Effector memory CD4-positive, alpha-beta T cell (primary cell): Measurements from ENCODE around the gene MACROD2.

Source experiments
- DNase-seq, 3 donors: peaks; one replicate each; pipeline ENCODE4 v3.0.0-alpha.2; 2020
- H3K27ac ChIP-seq: 2 replicates; pipeline ENCODE4 v1.7.0; 2013; ENCODE audit warnings: mild to moderate bottlenecking, low read length, moderate library complexity; ENCODE audit not compliant: insufficient read depth, poor library complexity, severe bottlenecking
- H3K27me3 ChIP-seq: replicated peaks from 2 replicates; pipeline ENCODE4 v1.7.0; 2013; ENCODE audit warnings: mild to moderate bottlenecking, low read length; ENCODE audit not compliant: insufficient read depth, control insufficient read depth, poor library complexity, severe bottlenecking
- H3K36me3 ChIP-seq: 2 replicates; pipeline ENCODE4 v1.7.0; 2013; ENCODE audit warnings: mild to moderate bottlenecking, low read length, moderate library complexity; ENCODE audit not compliant: control insufficient read depth, insufficient read depth
- H3K4me1 ChIP-seq: 2 replicates; pipeline ENCODE4 v1.7.0; 2013; ENCODE audit warnings: low read length, mild to moderate bottlenecking; ENCODE audit not compliant: control insufficient read depth, insufficient read depth, poor library complexity, severe bottlenecking
- H3K4me3 ChIP-seq: 2 replicates; pipeline ENCODE4 v1.7.0; 2013; ENCODE audit warnings: low read length, low read depth, mild to moderate bottlenecking; ENCODE audit not compliant: insufficient read depth, poor library complexity, severe bottlenecking
- H3K9me3 ChIP-seq: 2 replicates; pipeline ENCODE4 v1.7.0; 2013; ENCODE audit warnings: mild to moderate bottlenecking, low read length, moderate library complexity; ENCODE audit not compliant: control insufficient read depth

The MACROD2 gene

DNA sequence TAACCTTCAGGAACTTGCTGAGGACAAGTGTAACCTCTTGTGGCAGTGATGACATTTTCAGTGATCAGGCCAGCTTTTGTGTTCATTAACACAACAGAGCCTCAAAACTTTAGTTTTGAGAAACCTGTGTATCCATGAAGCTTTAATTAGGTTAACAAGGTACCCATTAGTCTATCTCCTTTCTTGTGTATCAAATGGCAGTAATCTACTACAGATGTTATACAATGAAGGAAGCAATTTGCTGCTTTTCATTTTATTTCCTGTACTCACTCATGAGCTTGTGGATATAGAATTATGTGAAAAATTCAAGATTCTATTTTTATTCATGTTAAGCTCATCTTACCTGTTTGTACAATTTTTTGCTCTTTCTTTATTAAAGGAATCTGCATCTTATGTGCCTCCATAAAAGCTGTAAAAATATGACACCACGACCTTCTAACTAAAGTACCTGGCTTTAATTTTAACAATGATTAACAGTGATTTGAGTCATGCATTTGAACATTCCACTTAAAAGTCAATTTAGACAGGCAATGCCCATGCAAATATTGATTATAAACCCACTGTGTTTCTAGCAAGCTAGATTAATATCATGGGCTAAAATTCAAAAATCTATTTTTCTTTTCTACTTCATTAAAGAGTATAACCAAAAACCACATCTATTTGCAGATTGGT lies 1680.6 kb downstream of the MACROD2 start:
- Histone ChIP-seq H3K27ac (no peak overlapping the region), H3K36me3 (no peaks in the 10 kb centered on the region), H3K9me3 (no peaks in the 10 kb centered on the region), H3K4me3 (no peak overlapping the region), H3K4me1 (no peaks in the 10 kb centered on the region), H3K27me3 (no peaks in the 10 kb centered on the region)
- no peak for DNase-seq

DNA sequence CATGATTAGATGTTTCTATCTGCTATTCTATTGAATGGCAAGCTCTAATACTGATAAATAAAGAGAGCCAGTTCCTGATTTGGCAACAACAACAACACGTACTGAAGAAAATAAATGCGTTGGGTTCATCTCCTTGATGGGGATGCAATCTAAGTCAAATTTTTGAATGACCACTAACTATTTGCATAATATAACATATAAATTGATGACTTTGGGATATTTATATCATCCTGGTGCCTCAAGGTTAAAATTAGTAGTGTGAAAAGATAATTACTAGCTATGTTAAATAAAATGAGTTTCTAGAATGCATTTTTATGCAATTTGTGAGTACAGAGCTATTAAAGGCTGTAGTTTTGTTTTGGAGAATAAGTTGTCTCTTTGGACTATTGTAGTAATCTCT lies 1681.5 kb downstream of the MACROD2 start:
- no peaks in the 10 kb centered on the region for H3K27me3 ChIP-seq

GRCh38 chr20:15682690-15683089 lies 1687.4 kb downstream of the MACROD2 start:
- DNase-seq, result no peak
- no peaks in the 10 kb centered on the region for H3K9me3 ChIP-seq
- no peaks in the 10 kb centered on the region for H3K36me3 ChIP-seq
- no peaks in the 10 kb centered on the region for H3K4me1 ChIP-seq
- H3K27me3 ChIP-seq, result no peaks in the 10 kb centered on the region
- no peak overlapping the region for H3K4me3 ChIP-seq
- H3K27ac ChIP-seq, result no peak overlapping the region

More for the DNA sequence above, 1681.5 kb downstream of the MACROD2 start:
- DNase-seq, result no peak
- Histone ChIP-seq H3K36me3 (no peaks in the 10 kb centered on the region), H3K27ac (no peak overlapping the region), H3K4me3 (no peak overlapping the region), H3K9me3 (no peaks in the 10 kb centered on the region), H3K4me1 (no peaks in the 10 kb centered on the region)

DNA sequence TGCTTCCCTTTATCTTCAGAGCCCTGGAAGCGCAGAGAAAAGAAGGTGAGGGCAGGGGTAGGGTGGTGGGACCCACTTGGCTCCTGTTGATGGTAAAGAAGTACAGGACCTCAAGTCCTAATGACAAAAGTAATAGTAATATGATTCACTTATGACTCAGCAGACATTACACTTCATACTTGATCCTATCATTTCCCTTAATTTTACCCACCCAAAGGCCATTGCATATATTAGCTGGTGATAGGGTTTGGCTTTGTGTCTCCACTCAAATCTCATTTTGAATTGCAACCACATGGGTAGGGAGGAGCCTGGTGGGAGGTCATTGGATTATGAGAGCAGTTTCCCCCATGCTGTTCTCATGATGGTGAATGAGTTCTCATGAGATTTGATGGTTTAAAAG lies 1697.3 kb downstream of the MACROD2 start:
- H3K4me3 ChIP-seq, result no peak overlapping the region
- H3K4me1 ChIP-seq, result no peaks in the 10 kb centered on the region
- DNase-seq, result no peak
- no peak overlapping the region for H3K27ac ChIP-seq
- H3K9me3 ChIP-seq, result no peaks in the 10 kb centered on the region
- H3K27me3 ChIP-seq, result no peaks in the 10 kb centered on the region
- H3K36me3 ChIP-seq, result no peaks in the 10 kb centered on the region

DNA sequence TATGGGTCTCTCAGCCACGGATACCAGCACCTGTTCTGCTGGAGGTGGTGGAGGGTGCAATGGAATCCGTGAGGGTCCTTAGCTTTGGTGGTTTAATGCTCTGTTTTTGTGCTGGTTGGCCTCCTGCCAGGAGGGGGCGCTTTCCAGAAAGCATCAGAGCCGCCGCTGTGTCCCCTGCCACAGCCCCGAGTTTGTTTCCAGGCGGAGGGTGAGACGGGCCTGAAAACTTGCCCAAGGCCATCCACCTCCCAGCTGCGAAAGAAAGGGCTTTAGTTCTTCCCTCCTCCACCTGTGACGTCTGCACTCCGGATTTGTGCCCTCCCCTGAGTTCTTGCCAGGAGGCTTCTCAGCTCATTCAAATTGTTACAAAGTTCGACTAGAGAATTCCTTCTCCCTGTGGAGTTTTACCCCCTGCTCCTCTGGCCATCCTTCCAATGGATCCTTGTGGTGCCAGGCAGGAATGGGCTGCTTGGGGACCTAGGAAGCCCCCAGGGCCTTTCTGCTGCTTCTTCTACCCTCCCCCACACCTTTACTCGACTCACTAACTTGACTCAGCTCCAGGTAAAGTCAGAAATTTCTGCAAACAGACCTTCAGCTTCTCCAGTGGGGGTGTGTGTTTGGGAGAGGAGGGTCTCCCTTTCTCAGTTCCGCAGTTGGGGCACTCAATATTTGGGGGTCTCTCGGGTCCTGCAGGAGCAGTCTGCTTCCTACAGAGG lies 1704.3 kb downstream of the MACROD2 start:
- Histone ChIP-seq H3K27ac (no peak overlapping the region), H3K9me3 (no peaks in the 10 kb centered on the region), H3K4me3 (no peak overlapping the region), H3K4me1 (no peaks in the 10 kb centered on the region), H3K36me3 (no peaks in the 10 kb centered on the region), H3K27me3 (no peaks in the 10 kb centered on the region)
- no peak for DNase-seq

- Histone ChIP-seq H3K36me3 (no peaks in the 10 kb centered on the region), H3K9me3 (no peaks in the 10 kb centered on the region), H3K27me3 (no peaks in the 10 kb centered on the region), H3K27ac (no peak overlapping the region), H3K4me1 (no peaks in the 10 kb centered on the region), H3K4me3 (no peak overlapping the region)
- no peak for DNase-seq
Measured at GRCh38 chr20:15700147-15700765, 1704.9 kb downstream of the MACROD2 start.

GRCh38 chr20:15702161-15702560 lies 1706.8 kb downstream of the MACROD2 start:
- Histone ChIP-seq H3K36me3 (no peaks in the 10 kb centered on the region), H3K9me3 (no peaks in the 10 kb centered on the region), H3K4me3 (no peak overlapping the region), H3K27ac (no peak overlapping the region), H3K4me1 (no peaks in the 10 kb centered on the region), H3K27me3 (no peaks in the 10 kb centered on the region)
- no peak for DNase-seq

- no peaks in the 10 kb centered on the region for H3K9me3 ChIP-seq
- DNase-seq, result no peak
Measured at GRCh38 chr20:15703171-15703911, 1708.0 kb downstream of the MACROD2 start.

DNA sequence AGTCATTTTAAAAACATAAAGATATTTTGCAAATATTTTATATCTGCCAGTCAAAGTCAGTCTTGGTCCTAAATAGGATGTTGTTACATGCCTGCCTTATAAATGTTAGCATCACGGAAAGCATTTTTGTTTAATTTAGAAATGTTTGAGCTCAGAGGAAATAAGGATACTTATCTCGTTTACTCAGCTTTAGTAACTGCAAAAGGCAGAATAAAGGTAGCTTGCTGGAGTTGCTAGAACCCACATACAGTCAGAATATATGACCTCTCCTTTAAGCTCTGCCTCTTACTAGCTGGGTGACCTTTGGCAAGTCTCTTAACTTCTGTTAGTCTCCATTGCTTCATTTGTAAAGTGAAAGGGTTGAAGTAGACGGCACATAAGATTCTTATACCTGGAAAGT lies 1710.7 kb downstream of the MACROD2 start:
- no peak for DNase-seq
- Histone ChIP-seq H3K36me3 (no peaks in the 10 kb centered on the region), H3K27ac (no peak overlapping the region), H3K9me3 (no peaks in the 10 kb centered on the region), H3K27me3 (no peaks in the 10 kb centered on the region), H3K4me3 (no peak overlapping the region), H3K4me1 (no peaks in the 10 kb centered on the region)

More at GRCh38 chr20:15703171-15703911, 1708.0 kb downstream of the MACROD2 start:
- H3K36me3 ChIP-seq, result no peaks in the 10 kb centered on the region
- H3K4me1 ChIP-seq, result no peaks in the 10 kb centered on the region
- H3K27me3 ChIP-seq, result no peaks in the 10 kb centered on the region
- H3K27ac ChIP-seq, result no peak overlapping the region
- H3K4me3 ChIP-seq, result no peak overlapping the region
